GM18498 (cell line): ENCODE results near the gene OR4A47.
"Not testable (repeated sequence)": the region's sequence is repeated elsewhere in the genome, so short reads cannot be mapped to it uniquely, and the experiment has no call there.

Experiments used
- ATAC-seq: cut with Tn5 transposase; IDR thresholded peaks from one replicate; pipeline ENCODE4 v1.9.1; 2021; ENCODE audit warnings: mild to moderate bottlenecking, moderate library complexity; ENCODE audit not compliant: unreplicated experiment

Gene OR4A47

GRCh38 chr11:48488493-48488892 is at the start of gene OR4A47:
TSS of gene OR4A47 (plus strand) at chr11:48488793. CDS start at chr11:48488793, 0 bp downstream.
- ATAC-seq, result not testable (repeated sequence)

- ATAC-seq, result not testable (repeated sequence)
Measured at GRCh38 chr11:48455909-48456308, 32.7 kb upstream of the OR4A47 start.

GRCh38 chr11:48473966-48474365 is 14.6 kb upstream of the OR4A47 start:
- not testable (repeated sequence) for ATAC-seq

- ATAC-seq, result not testable (repeated sequence)
Measured at GRCh38 chr11:48474703-48475102, 13.9 kb upstream of the OR4A47 start.

- not testable (repeated sequence) for ATAC-seq
Measured at GRCh38 chr11:48506169-48506568, 17.6 kb downstream of the OR4A47 start.

GRCh38 chr11:48538991-48539390 is 50.4 kb downstream of the OR4A47 start:
- no peak for ATAC-seq
